ENCODE results near the gene ULK4.
"Not testable (repeated sequence)": the region's sequence is repeated elsewhere in the genome, so short reads cannot be mapped to it uniquely, and the experiment has no call there.

ULK4 gene

DNA sequence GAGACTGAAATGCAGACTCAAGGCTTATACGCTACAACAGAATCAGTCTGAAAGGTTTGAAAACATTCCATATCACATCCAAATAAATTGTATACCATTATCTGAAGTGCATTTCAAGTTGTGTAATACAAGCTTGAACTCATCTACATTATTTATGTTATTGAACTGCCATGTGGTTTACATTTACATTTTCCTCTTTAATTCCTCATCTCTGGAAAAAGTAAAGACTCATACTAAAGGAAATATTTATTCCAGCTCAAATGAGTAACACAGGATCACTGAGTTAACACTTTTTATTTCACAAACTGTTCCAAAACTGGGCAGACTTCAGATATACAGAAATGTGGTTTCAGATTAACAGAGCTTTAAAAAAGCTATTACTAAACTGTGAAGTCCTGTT is 282.5 kb downstream of the ULK4 start:
- Histone ChIP-seq H3K4me2 (ENCODE audit: low read depth, low read length, poor library complexity, severe bottlenecking) (no peak overlapping the region), H3K36me3 (ENCODE audit: insufficient read depth, low read length) (no peaks in the 10 kb centered on the region), H3F3A (ENCODE audit: low read depth) (no peaks in the 10 kb centered on the region), H3K4me3 (ENCODE audit: low read length, poor library complexity, severe bottlenecking) (no peak overlapping the region), H3K9me3 (ENCODE audit: insufficient read depth, low read depth, low read length) (no peaks in the 10 kb centered on the region), H4K20me1 (ENCODE audit: insufficient read depth, low read length, poor library complexity, severe bottlenecking) (no peaks in the 10 kb centered on the region), H3K9me2 (replicated peaks; ENCODE audit: low read depth, low read length) (no peaks in the 10 kb centered on the region), H3K27me3 (ENCODE audit: insufficient read depth, low read length, poor library complexity, severe bottlenecking) (no peaks in the 10 kb centered on the region), H3K9ac (ENCODE audit: low read depth, low read length, poor library complexity, severe bottlenecking) (no peak overlapping the region), H3K4me1 (ENCODE audit: insufficient read depth, low read length, poor library complexity, severe bottlenecking) (no peaks in the 10 kb centered on the region), H2AFZ (ENCODE audit: low read length) (no peak overlapping the region), H3K79me2 (ENCODE audit: insufficient read depth, low read length) (no peaks in the 10 kb centered on the region)
- TF ChIP-seq, protein P1, sequence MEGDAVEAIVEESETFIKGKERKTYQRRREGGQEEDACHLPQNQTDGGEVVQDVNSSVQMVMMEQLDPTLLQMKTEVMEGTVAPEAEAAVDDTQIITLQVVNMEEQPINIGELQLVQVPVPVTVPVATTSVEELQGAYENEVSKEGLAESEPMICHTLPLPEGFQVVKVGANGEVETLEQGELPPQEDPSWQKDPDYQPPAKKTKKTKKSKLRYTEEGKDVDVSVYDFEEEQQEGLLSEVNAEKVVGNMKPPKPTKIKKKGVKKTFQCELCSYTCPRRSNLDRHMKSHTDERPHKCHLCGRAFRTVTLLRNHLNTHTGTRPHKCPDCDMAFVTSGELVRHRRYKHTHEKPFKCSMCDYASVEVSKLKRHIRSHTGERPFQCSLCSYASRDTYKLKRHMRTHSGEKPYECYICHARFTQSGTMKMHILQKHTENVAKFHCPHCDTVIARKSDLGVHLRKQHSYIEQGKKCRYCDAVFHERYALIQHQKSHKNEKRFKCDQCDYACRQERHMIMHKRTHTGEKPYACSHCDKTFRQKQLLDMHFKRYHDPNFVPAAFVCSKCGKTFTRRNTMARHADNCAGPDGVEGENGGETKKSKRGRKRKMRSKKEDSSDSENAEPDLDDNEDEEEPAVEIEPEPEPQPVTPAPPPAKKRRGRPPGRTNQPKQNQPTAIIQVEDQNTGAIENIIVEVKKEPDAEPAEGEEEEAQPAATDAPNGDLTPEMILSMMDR (conservative IDR thresholded peaks at IDR 0.05; ENCODE audit: low read length): no peak
- TF ChIP-seq EZH2phosphoT487 (IDR thresholded peaks at IDR 0.05; ENCODE audit: borderline replicate concordance): no peak

DNA sequence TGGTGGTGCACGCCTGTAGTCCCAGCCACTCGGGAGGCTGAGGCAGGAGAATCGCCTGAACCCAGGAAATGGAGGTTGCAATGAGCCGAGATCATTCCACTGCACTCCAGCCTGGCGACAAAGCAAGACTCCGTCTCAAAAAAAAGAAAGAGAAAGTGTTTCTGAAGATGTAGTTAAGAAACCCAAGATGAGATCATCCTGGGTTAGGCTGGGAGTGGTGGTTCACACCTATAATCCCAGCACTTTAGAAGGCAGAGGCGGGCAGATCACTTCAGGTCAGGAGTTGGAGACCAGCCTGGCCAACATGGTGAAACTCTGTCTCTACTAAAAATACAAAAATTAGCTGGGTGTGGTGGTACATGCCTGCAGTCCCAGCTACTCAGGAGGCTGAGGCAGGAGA is 286.8 kb downstream of the ULK4 start:
- H3K4me3 ChIP-seq (ENCODE audit: low read length, poor library complexity, severe bottlenecking); H3K4me1 ChIP-seq (ENCODE audit: insufficient read depth, low read length, poor library complexity, severe bottlenecking); H3K4me2 ChIP-seq (ENCODE audit: low read depth, low read length, poor library complexity, severe bottlenecking); H3K36me3 ChIP-seq (ENCODE audit: insufficient read depth, low read length); H3K27me3 ChIP-seq (ENCODE audit: insufficient read depth, low read length, poor library complexity, severe bottlenecking); H4K20me1 ChIP-seq (ENCODE audit: insufficient read depth, low read length, poor library complexity, severe bottlenecking); H3F3A ChIP-seq (ENCODE audit: low read depth); H2AFZ ChIP-seq (ENCODE audit: low read length); H3K9me2 ChIP-seq (replicated peaks; ENCODE audit: low read depth, low read length); H3K9ac ChIP-seq (ENCODE audit: low read depth, low read length, poor library complexity, severe bottlenecking); H3K9me3 ChIP-seq (ENCODE audit: insufficient read depth, low read depth, low read length); H3K79me2 ChIP-seq (ENCODE audit: insufficient read depth, low read length): not testable (repeated sequence)

DNA sequence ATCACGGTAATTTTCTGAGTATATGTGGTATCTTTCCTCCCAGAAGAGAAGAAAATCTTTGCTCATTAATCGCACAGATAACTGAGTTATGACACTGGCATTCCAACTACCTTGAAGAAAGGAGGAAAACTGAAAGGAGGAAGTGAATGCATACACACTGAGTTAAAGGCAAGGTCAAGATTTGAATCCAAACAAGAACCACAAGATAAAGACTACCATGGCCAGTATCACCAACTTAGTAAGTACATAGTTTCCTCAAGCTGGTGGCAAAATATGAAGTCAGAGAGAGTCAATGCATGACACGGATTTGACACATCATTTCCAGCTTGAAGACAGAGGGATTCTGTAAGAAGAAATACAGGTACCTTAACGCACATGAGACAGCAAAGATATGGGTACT is 287.5 kb downstream of the ULK4 start:
- H3K27me3 ChIP-seq (ENCODE audit: insufficient read depth, low read length, poor library complexity, severe bottlenecking): no peaks in the 10 kb centered on the region
- no peaks in the 10 kb centered on the region for H4K20me1 ChIP-seq (ENCODE audit: insufficient read depth, low read length, poor library complexity, severe bottlenecking)
- H3F3A ChIP-seq (ENCODE audit: low read depth): no peaks in the 10 kb centered on the region
- no peak overlapping the region for H3K4me3 ChIP-seq (ENCODE audit: low read length, poor library complexity, severe bottlenecking)
- no peak overlapping the region for H3K4me2 ChIP-seq (ENCODE audit: low read depth, low read length, poor library complexity, severe bottlenecking)
- H3K36me3 ChIP-seq (ENCODE audit: insufficient read depth, low read length): no peaks in the 10 kb centered on the region
- no peaks in the 10 kb centered on the region for H3K9me3 ChIP-seq (ENCODE audit: insufficient read depth, low read depth, low read length)
- H3K79me2 ChIP-seq (ENCODE audit: insufficient read depth, low read length): no peaks in the 10 kb centered on the region
- H3K9me2 ChIP-seq (replicated peaks; ENCODE audit: low read depth, low read length): no peaks in the 10 kb centered on the region
- H2AFZ ChIP-seq (ENCODE audit: low read length): no peak overlapping the region
- no peak for TF ChIP-seq EZH2phosphoT487 (IDR thresholded peaks at IDR 0.05; ENCODE audit: borderline replicate concordance)
- TF ChIP-seq, protein P1 (conservative IDR thresholded peaks at IDR 0.05; ENCODE audit: low read length): no peak
- no peaks in the 10 kb centered on the region for H3K4me1 ChIP-seq (ENCODE audit: insufficient read depth, low read length, poor library complexity, severe bottlenecking)
- no peak overlapping the region for H3K9ac ChIP-seq (ENCODE audit: low read depth, low read length, poor library complexity, severe bottlenecking)

DNA sequence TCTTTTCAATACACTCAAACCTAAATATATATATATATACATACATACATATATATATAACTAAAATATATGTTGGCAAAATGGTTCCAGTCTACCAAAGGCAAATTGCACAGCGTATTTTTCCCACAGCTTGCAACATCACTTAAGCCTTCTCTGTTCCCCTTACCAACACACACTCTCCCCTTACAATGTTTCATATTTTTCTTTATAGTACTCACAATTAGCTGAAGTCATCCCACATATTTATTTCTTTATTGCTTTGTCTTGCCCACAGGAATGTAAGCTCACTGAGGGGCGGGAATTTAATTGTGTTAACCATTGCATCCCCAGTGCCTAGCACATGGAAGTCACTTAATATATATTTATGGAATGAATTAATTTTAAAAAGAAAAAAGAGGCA is 288.3 kb downstream of the ULK4 start:
- no peaks in the 10 kb centered on the region for H3K36me3 ChIP-seq (ENCODE audit: insufficient read depth, low read length)
- no peaks in the 10 kb centered on the region for H3F3A ChIP-seq (ENCODE audit: low read depth)
- TF ChIP-seq EZH2phosphoT487 (IDR thresholded peaks at IDR 0.05; ENCODE audit: borderline replicate concordance): no peak
- TF ChIP-seq, protein P1 (conservative IDR thresholded peaks at IDR 0.05; ENCODE audit: low read length): no peak

More for the DNA sequence above, 288.3 kb downstream of the ULK4 start:
- no peaks in the 10 kb centered on the region for H4K20me1 ChIP-seq (ENCODE audit: insufficient read depth, low read length, poor library complexity, severe bottlenecking)
- no peak overlapping the region for H3K4me2 ChIP-seq (ENCODE audit: low read depth, low read length, poor library complexity, severe bottlenecking)
- H3K4me3 ChIP-seq (ENCODE audit: low read length, poor library complexity, severe bottlenecking): no peak overlapping the region
- H3K9ac ChIP-seq (ENCODE audit: low read depth, low read length, poor library complexity, severe bottlenecking): no peak overlapping the region
- H3K9me2 ChIP-seq (replicated peaks; ENCODE audit: low read depth, low read length): no peaks in the 10 kb centered on the region
- H3K9me3 ChIP-seq (ENCODE audit: insufficient read depth, low read depth, low read length): no peaks in the 10 kb centered on the region
- H3K4me1 ChIP-seq (ENCODE audit: insufficient read depth, low read length, poor library complexity, severe bottlenecking): no peaks in the 10 kb centered on the region
- no peak overlapping the region for H2AFZ ChIP-seq (ENCODE audit: low read length)
- H3K27me3 ChIP-seq (ENCODE audit: insufficient read depth, low read length, poor library complexity, severe bottlenecking): no peaks in the 10 kb centered on the region
- no peaks in the 10 kb centered on the region for H3K79me2 ChIP-seq (ENCODE audit: insufficient read depth, low read length)
